Gastroesophageal sphincter (tissue), 4 donors: ENCODE measurements around the gene DCAF12. TPM values are rescaled to one million over a fixed set of nuclear protein-coding genes. Genes with fewer than 3 reads are reported as not detected.
A peak's percentile ranks its signal among the peaks of the same experiment; 100 is the strongest.

Source experiments
- ATAC-seq: fragments of 150-250 bp; one replicate; pipeline ENCODE4 v1.9.1; 2016; ENCODE audit warnings: mild to moderate bottlenecking, moderate library complexity
- H3K27ac ChIP-seq, 4 donors: fragments of 200-600 bp; sonication (generic) in 3 of 4; 1 replicate in 3 of 4; 2 replicates in 1 of 4; pipeline ENCODE4 v1.5.1; 2016 to 2019
- H3K27me3 ChIP-seq: fragments of 200-600 bp; sonication (generic); one replicate; pipeline ENCODE4 v1.5.1; 2019
- H3K36me3 ChIP-seq, 2 donors: fragments of 200-600 bp; sonication (generic); one replicate each; pipeline ENCODE4 v1.5.1; 2019; ENCODE audit warnings: control low read depth in 1 of 2
- H3K4me1 ChIP-seq, 3 donors: fragments of 200-600 bp; sonication (generic); 1 replicate in 2 of 3; 2 replicates in 1 of 3; pipeline ENCODE4 v1.5.1; 2016 to 2019; ENCODE audit warnings: control low read depth in 2 of 3
- H3K4me3 ChIP-seq, 2 donors: fragments of 200-600 bp; sonication (generic); one replicate each; pipeline ENCODE4 v1.5.1; 2019; ENCODE audit warnings: mild to moderate bottlenecking in 1 of 2, moderate library complexity in 1 of 2
- H3K9me3 ChIP-seq, 3 donors: fragments of 200-600 bp; sonication (generic); one replicate each; pipeline ENCODE4 v1.5.1; 2017 to 2019; ENCODE audit warnings: control low read depth in 2 of 3
- CTCF ChIP-seq, 4 experiments: fragments of 200-600 bp in 2 of 4; fragments of 450-650 bp in 2 of 4; sonication (generic) in 1 of 4; IDR thresholded peaks; one replicate each; pipeline ENCODE4 v1.5.1; 2017 to 2019; ENCODE audit warnings: antibody characterized with exemption in 4 of 4, mild to moderate bottlenecking in 2 of 4, moderate library complexity in 2 of 4
- EP300 ChIP-seq: sonication (generic); formaldehyde crosslinking; IDR thresholded peaks from one replicate; pipeline ENCODE4 v1.6.1; 2017; ENCODE audit warnings: antibody characterized with exemption, mild to moderate bottlenecking
- POLR2A ChIP-seq, 2 donors: fragments of 450-650 bp; IDR thresholded peaks; one replicate each; pipeline ENCODE4 v1.6.1; 2017; ENCODE audit warnings: antibody characterized with exemption in 2 of 2, mild to moderate bottlenecking in 2 of 2, moderate library complexity in 1 of 2
- POLR2AphosphoS5 ChIP-seq: sonication (generic); formaldehyde crosslinking; IDR thresholded peaks from one replicate; pipeline ENCODE4 v1.6.1; 2017; ENCODE audit warnings: antibody characterized with exemption
- WGBS, 2 donors: methylation state at CpG; one replicate each; pipeline ENCODE4 v1.1.5; 2018; ENCODE audit warnings: low coverage in 1 of 2; 5-methylcytosine and 5-hydroxymethylcytosine counted together
- total RNA-seq, 4 donors: library from RNA; depleted of rRNA; stranded (reverse); fragments of >200 nt; gene quantifications; one replicate each; pipeline ENCODE4 v1.1.0, GENCODE V29; 2016

The DCAF12 gene
- total RNA-seq, 4 donors from 2014 or later = 17.0 to 27.5 (median 24.4) TPM

- no peak overlapping the region for H3K27ac ChIP-seq
- 77 to 90% methylated on average over 2 to 3 of the region's 3 CpGs for WGBS, 2 donors
- no peak for ATAC-seq
- H3K4me1 ChIP-seq = no peaks in the 10 kb centered on the region
- H3K9me3 ChIP-seq = no peaks in the 10 kb centered on the region
- no peaks in the 10 kb centered on the region for H3K27me3 ChIP-seq
- no peak overlapping the region for H3K4me3 ChIP-seq
- TF ChIP-seq EP300 = no peak
- no peak for TF ChIP-seq CTCF (IDR thresholded peaks at IDR 0.05)
- no peak for TF ChIP-seq POLR2A (IDR thresholded peaks at IDR 0.05)
- TF ChIP-seq POLR2AphosphoS5 = no peak
- no peaks in the 10 kb centered on the region for H3K36me3 ChIP-seq
Measured at GRCh38 chr9:34059954-34060353, 66.5 kb downstream of the DCAF12 start.

GRCh38 chr9:34059281-34059680 lies 67.2 kb downstream of the DCAF12 start:
- Histone ChIP-seq H3K27me3 (no peaks in the 10 kb centered on the region), H3K4me3 (no peak overlapping the region), H3K9me3 (no peaks in the 10 kb centered on the region), H3K27ac (no peak overlapping the region), H3K36me3 (no peaks in the 10 kb centered on the region), H3K4me1 (no peaks in the 10 kb centered on the region)
- TF ChIP-seq POLR2AphosphoS5 (no peak), POLR2A (IDR thresholded peaks at IDR 0.05) (no peak), EP300 (no peak), CTCF (IDR thresholded peaks at IDR 0.05) (no peak)
- 45 to 62% methylated on average over 3 of the region's 3 CpGs for WGBS, 2 donors
- no peak for ATAC-seq

- TF ChIP-seq POLR2A (IDR thresholded peaks at IDR 0.05) (no peak), CTCF (IDR thresholded peaks at IDR 0.05) (no peak), EP300 (no peak), POLR2AphosphoS5 (no peak)
- peak overlapping the region; percentile 82 to 96 (median 94) for H3K27ac ChIP-seq
- H3K4me1 ChIP-seq = peaks cover 0 to 31% (median 7%) of the 10 kb centered on the region in 3 donors
- WGBS, 2 donors = 32 to 46% methylated on average over 10 to 17 of the region's 18 CpGs
- H3K4me3 ChIP-seq = peak overlapping the region; percentile 81 to 97
- H3K9me3 ChIP-seq = no peaks in the 10 kb centered on the region
- no peak for ATAC-seq
- H3K36me3 ChIP-seq = no peaks in the 10 kb centered on the region
- H3K27me3 ChIP-seq = no peaks in the 10 kb centered on the region
Measured at GRCh38 chr9:34049630-34050384, 76.7 kb downstream of the DCAF12 start.

- TF ChIP-seq CTCF (IDR thresholded peaks at IDR 0.05) = peak in 3 of 4 experiments; percentile 11 to 20 (median 19)
- peak; percentile 88 to 90 for TF ChIP-seq POLR2A (IDR thresholded peaks at IDR 0.05)
- no peak for TF ChIP-seq EP300
- peak; percentile 85 for TF ChIP-seq POLR2AphosphoS5
- WGBS, 2 donors = 0% methylated on average over 7 of the region's 70 CpGs; no CpG with 5 or more reads in 1 of the 2 donors
Measured at GRCh38 chr9:34048727-34049629, 77.5 kb downstream of the DCAF12 start, which contains the start of gene UBAP2. Gene UBAP2, minus strand, starts transcription at chr9:34048887. Its CDS starts 31,739 bp downstream, at chr9:34017148.

More at GRCh38 chr9:34048727-34049629, 77.5 kb downstream of the DCAF12 start, which contains the start of gene UBAP2:
- ATAC-seq = peak; percentile 97
- Histone ChIP-seq H3K9me3 (no peaks in the 10 kb centered on the region), H3K4me3 (peak within 1 kb of the TSS; percentile 81 to 97), H3K27me3 (no peaks in the 10 kb centered on the region), H3K27ac (peak within 1 kb of the TSS; percentile 82 to 96 (median 94)), H3K36me3 (peaks cover 0 to 6% of the 10 kb centered on the region in 2 donors), H3K4me1 (peaks cover 0 to 31% (median 7%) of the 10 kb centered on the region in 3 donors)
